CD4-positive, CD25-positive, alpha-beta regulatory T cell (primary cell): ENCODE data around the gene NEUROD1. TPM values are rescaled to one million over a fixed set of nuclear protein-coding genes. Genes with fewer than 3 reads are reported as not detected.
A peak's percentile ranks its signal among the peaks of the same experiment; 100 is the strongest.

ENCODE experiments used
- ATAC-seq, 2 donors: fragments of 150-1000 bp; cut with Tn5 transposase; one replicate each; pipeline ENCODE4 v1.10.0; 2021; ENCODE audit warnings: low read depth in 2 of 2, moderate number of reproducible peaks in 2 of 2, moderate library complexity in 1 of 2
- DNase-seq, 3 donors: peaks; one replicate each; pipeline versions ENCODE4 v3.0.0 to v3.0.0-alpha.2; 2012 to 2022; ENCODE audit warnings: mixed read lengths in 1 of 3
- H3K27ac ChIP-seq: one replicate; pipeline ENCODE4 v1.7.0; 2013; ENCODE audit warnings: mild to moderate bottlenecking, low read length; ENCODE audit not compliant: insufficient read depth, poor library complexity, severe bottlenecking
- H3K27me3 ChIP-seq: one replicate; pipeline ENCODE4 v1.7.0; 2013; ENCODE audit warnings: low read length; ENCODE audit not compliant: control insufficient read depth, insufficient read depth
- H3K36me3 ChIP-seq: one replicate; pipeline ENCODE4 v1.7.0; 2013; ENCODE audit warnings: mild to moderate bottlenecking, low read length, moderate library complexity; ENCODE audit not compliant: control insufficient read depth, insufficient read depth
- H3K4me1 ChIP-seq: 2 replicates; pipeline ENCODE4 v1.7.0; 2013; ENCODE audit warnings: mild to moderate bottlenecking, low read length; ENCODE audit not compliant: insufficient read depth, control insufficient read depth, poor library complexity, severe bottlenecking
- H3K4me3 ChIP-seq: one replicate; pipeline ENCODE4 v1.7.0; 2013; ENCODE audit warnings: low read depth, mild to moderate bottlenecking, low read length, moderate library complexity
- H3K9me3 ChIP-seq, 2 experiments: 1 replicate in 1 of 2; 2 replicates in 1 of 2; pipeline ENCODE4 v1.7.0; 2013; ENCODE audit warnings: low read length in 2 of 2, mild to moderate bottlenecking in 1 of 2, moderate library complexity in 1 of 2; ENCODE audit not compliant: control insufficient read depth in 2 of 2
- H3K27ac Mint-ChIP-seq, 3 donors: one replicate each; pipeline ENCODE4 v1.8.0; 2020 to 2022; ENCODE audit warnings: mild to moderate bottlenecking in 3 of 3, mixed read lengths in 3 of 3, moderate library complexity in 2 of 3
- H3K27me3 Mint-ChIP-seq: one replicate; pipeline ENCODE4 v1.8.0; 2022; ENCODE audit warnings: mild to moderate bottlenecking, mixed read lengths
- H3K36me3 Mint-ChIP-seq: one replicate; pipeline ENCODE4 v1.8.0; 2020; ENCODE audit warnings: mixed read lengths
- H3K4me1 Mint-ChIP-seq, 4 donors: one replicate each; pipeline ENCODE4 v1.8.0; 2020 to 2022; ENCODE audit warnings: mixed read lengths in 4 of 4, mild to moderate bottlenecking in 1 of 4
- H3K4me3 Mint-ChIP-seq, 4 donors: one replicate each; pipeline ENCODE4 v1.8.0; 2020 to 2022; ENCODE audit warnings: mild to moderate bottlenecking in 4 of 4, mixed read lengths in 4 of 4, moderate library complexity in 3 of 4
- H3K9me3 Mint-ChIP-seq, 7 donors: one replicate each; pipeline ENCODE4 v1.8.0; 2020 to 2022; ENCODE audit warnings: mixed read lengths in 7 of 7, mild to moderate bottlenecking in 3 of 7, moderate library complexity in 2 of 7
- polyA plus RNA-seq, 4 donors: library from polyadenylated mRNA; unstranded; fragments of 300-500 nt; fragmentation: Illumina TruSeq; gene quantifications; one replicate each; pipeline ENCODE4 v1.2.3, GENCODE V29; 2021
- total RNA-seq: library from RNA; stranded (reverse); gene quantifications from one replicate; pipeline ENCODE4 v1.2.3, GENCODE V29; 2022

NEUROD1 gene
- total and polyA plus RNA-seq, 5 donors from 2014 or later: not detected

DNA sequence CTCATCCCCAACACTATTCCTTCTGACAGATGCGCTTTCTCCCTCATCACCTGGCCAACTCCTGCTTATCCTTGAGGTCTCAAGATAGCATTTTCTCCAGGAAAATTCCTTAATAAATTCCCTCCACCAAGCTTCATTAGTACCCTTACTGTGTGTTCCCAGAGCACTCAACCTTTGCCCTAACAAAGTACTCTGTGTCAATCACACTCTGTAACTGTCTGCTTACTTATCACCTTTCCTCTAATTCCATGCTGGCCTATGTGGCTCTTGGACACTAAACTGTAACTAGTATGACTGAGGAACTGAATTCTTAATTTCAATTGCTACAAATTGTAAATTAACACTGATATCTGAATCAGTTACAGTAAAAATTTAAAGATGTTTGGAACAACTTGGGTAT lies 17.9 kb upstream of the NEUROD1 start:
- Histone ChIP-seq H3K27me3 (no peaks in the 10 kb centered on the region), H3K9me3 (no peaks in the 10 kb centered on the region), H3K27ac (no peak overlapping the region), H3K4me1 (no peaks in the 10 kb centered on the region), H3K4me3 (no peak overlapping the region), H3K36me3 (no peaks in the 10 kb centered on the region)
- peaks cover 0 to 3% (median 2%) of the 10 kb centered on the region in 7 donors for H3K9me3 Mint-ChIP-seq
- peak overlapping the region in 1 of 3 donors; percentile 2 for H3K27ac Mint-ChIP-seq
- no peak overlapping the region for H3K4me3 Mint-ChIP-seq
- no peaks in the 10 kb centered on the region for H3K4me1 Mint-ChIP-seq
- ATAC-seq: no peak
- no peaks in the 10 kb centered on the region for H3K36me3 Mint-ChIP-seq
- DNase-seq: no peak
- H3K27me3 Mint-ChIP-seq: peaks cover 11% of the 10 kb centered on the region

DNA sequence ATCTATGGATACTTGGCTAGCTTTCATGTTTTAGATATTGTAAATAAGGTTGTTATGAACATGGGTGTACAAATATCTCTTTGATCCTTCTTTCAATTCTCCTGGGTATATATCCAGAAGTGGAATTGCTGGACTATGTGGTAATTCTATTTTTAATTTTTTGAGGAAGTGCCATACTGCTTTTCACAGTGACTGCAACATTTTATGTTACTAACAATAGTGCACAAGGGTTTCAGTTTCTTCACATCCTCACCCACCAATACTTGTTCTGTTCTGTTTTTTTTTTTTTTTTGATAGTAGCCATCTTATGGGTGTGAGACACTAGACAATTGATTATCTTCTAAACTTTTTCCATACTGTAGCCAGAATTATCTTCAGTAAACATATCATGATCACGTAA lies 17.3 kb upstream of the NEUROD1 start:
- peaks cover 11% of the 10 kb centered on the region for H3K27me3 Mint-ChIP-seq
- Histone ChIP-seq H3K36me3 (no peaks in the 10 kb centered on the region), H3K27me3 (no peaks in the 10 kb centered on the region), H3K4me3 (no peak overlapping the region), H3K4me1 (no peaks in the 10 kb centered on the region), H3K9me3 (no peaks in the 10 kb centered on the region), H3K27ac (no peak overlapping the region)
- DNase-seq (no peak), ATAC-seq (no peak)
- H3K4me1 Mint-ChIP-seq: no peaks in the 10 kb centered on the region
- no peak overlapping the region for H3K4me3 Mint-ChIP-seq
- H3K36me3 Mint-ChIP-seq: no peaks in the 10 kb centered on the region
- peak overlapping the region in 1 of 3 donors; percentile 3 for H3K27ac Mint-ChIP-seq
- peaks cover 0 to 2% (median 0%) of the 10 kb centered on the region in 7 donors for H3K9me3 Mint-ChIP-seq

DNA sequence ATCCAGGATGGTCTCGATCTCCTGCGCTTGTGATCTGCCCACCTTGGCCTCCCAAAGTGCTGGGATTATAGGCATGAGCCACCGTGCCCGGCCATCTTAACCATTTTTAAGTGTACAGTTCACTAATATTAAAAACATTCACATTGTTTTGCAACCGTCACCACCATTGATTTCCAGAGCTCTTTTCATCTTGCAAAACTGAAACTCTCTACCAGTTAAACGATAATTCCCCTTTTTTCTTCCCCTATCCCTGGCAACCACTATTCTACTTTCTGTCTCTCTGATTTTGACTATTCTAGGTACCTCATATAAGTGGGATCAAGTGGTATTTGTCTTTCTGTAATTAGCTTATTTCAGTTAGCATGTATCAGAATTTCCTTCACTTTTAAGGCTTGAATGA lies 16.8 kb upstream of the NEUROD1 start:
- Histone ChIP-seq H3K4me3 (no peak overlapping the region), H3K4me1 (no peaks in the 10 kb centered on the region), H3K27ac (no peak overlapping the region), H3K36me3 (no peaks in the 10 kb centered on the region), H3K9me3 (no peaks in the 10 kb centered on the region), H3K27me3 (no peaks in the 10 kb centered on the region)
- H3K36me3 Mint-ChIP-seq: no peaks in the 10 kb centered on the region
- H3K27ac Mint-ChIP-seq: no peak overlapping the region
- DNase-seq (no peak), ATAC-seq (no peak)
- H3K4me1 Mint-ChIP-seq: no peaks in the 10 kb centered on the region
- no peak overlapping the region for H3K4me3 Mint-ChIP-seq
- H3K27me3 Mint-ChIP-seq: peaks cover 11% of the 10 kb centered on the region
- H3K9me3 Mint-ChIP-seq: peaks cover 0 to 3% (median 0%) of the 10 kb centered on the region in 7 donors

DNA sequence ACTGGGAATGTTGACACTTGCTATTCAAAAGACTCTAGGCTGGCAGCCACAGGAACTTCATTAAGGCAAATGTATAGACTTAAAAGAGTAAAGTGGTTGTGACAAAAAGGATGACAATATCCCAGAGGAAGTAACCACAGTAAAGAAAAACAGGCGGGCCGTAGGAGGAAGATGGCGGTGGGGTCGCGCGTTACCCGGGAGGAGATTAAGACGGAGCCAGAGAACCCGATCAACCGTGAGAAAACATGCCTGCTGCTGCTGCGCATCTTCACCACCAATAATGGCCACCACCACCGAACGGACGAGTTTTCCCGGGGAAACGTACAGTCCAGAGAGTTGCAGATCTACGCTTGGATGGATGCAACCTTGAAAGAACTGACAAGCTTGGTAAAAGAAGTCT lies 14.0 kb upstream of the NEUROD1 start:
- H3K9me3 ChIP-seq: no peaks in the 10 kb centered on the region
- peaks cover 18% of the 10 kb centered on the region for H3K27me3 Mint-ChIP-seq
- H3K27ac ChIP-seq: no peak overlapping the region
- no peak for ATAC-seq
- H3K4me1 Mint-ChIP-seq: no peaks in the 10 kb centered on the region
- no peak for DNase-seq
- no peaks in the 10 kb centered on the region for H3K36me3 ChIP-seq
- H3K27ac Mint-ChIP-seq: no peak overlapping the region
- no peak overlapping the region for H3K4me3 Mint-ChIP-seq
- H3K4me3 ChIP-seq: no peak overlapping the region
- H3K27me3 ChIP-seq: no peaks in the 10 kb centered on the region
- no peaks in the 10 kb centered on the region for H3K36me3 Mint-ChIP-seq
- peaks cover 0 to 3% (median 0%) of the 10 kb centered on the region in 7 donors for H3K9me3 Mint-ChIP-seq
- H3K4me1 ChIP-seq: peaks cover 3% of the 10 kb centered on the region

DNA sequence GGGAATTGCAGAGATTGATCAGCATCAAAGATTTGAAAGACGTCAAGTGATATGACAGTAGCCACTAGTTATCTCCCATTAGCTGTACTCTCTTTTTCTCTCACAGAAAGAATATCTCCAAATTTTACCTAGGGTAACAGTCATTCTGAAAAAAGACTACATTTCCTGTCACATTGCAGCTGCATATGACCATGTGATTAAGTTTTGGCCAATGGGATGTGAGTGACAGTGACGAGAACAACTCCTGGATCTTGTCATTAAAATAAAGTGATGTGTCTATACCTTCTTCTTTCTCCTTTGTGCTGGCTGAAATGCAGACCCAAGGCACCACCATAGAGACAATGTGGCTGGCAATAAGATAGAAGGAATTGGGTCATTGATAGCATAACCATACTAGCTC lies 10.5 kb upstream of the NEUROD1 start:
- Histone ChIP-seq H3K9me3 (no peaks in the 10 kb centered on the region), H3K4me1 (peaks cover 3% of the 10 kb centered on the region), H3K27ac (no peak overlapping the region), H3K4me3 (no peak overlapping the region), H3K36me3 (no peaks in the 10 kb centered on the region), H3K27me3 (peaks cover 10% of the 10 kb centered on the region)
- no peaks in the 10 kb centered on the region for H3K36me3 Mint-ChIP-seq
- no peak overlapping the region for H3K27ac Mint-ChIP-seq
- peaks cover 35% of the 10 kb centered on the region for H3K27me3 Mint-ChIP-seq
- H3K4me3 Mint-ChIP-seq: no peak overlapping the region
- H3K4me1 Mint-ChIP-seq: no peaks in the 10 kb centered on the region
- peaks cover 0 to 5% (median 0%) of the 10 kb centered on the region in 7 donors for H3K9me3 Mint-ChIP-seq
- DNase-seq: no peak
- no peak for ATAC-seq

DNA sequence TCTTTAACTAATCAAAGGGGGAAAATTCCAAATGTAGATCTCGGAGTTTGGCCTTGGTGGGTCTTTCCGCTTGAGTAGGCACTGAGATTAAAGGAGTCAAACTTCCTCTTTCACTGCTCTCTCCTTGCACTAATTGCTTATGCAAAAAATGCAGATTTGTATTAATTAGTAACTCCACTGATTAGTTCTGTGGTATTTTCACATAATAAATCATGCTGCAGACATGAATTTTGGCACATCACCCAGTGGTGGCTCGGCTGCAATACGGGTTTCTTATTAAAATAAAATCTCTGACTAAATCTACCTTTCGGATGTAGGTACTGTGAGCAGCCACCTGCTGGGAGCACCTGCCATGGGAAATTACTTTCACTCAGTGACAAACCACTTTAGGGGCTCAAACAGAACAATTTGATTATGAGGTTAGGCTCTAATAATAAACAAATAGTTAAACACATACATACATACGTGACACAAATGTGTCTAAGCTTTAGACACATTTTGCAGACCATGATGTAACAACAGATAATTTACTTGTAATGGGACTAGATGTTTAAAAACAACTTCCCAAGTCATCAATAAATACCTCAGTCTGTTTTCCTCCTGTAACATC lies 6.4 kb upstream of the NEUROD1 start:
- no peak overlapping the region for H3K27ac ChIP-seq
- no peaks in the 10 kb centered on the region for H3K9me3 ChIP-seq
- H3K4me3 ChIP-seq: no peak overlapping the region
- peaks cover 0 to 4% (median 0%) of the 10 kb centered on the region in 7 donors for H3K9me3 Mint-ChIP-seq
- H3K27me3 Mint-ChIP-seq: peaks cover 70% of the 10 kb centered on the region
- peak overlapping the region in 1 of 4 donors; percentile 38 for H3K4me3 Mint-ChIP-seq
- H3K36me3 ChIP-seq: no peaks in the 10 kb centered on the region
- no peak overlapping the region for H3K27ac Mint-ChIP-seq
- no peaks in the 10 kb centered on the region for H3K36me3 Mint-ChIP-seq
- peaks cover 0 to 23% (median 5%) of the 10 kb centered on the region in 4 donors for H3K4me1 Mint-ChIP-seq
- peaks cover 3% of the 10 kb centered on the region for H3K4me1 ChIP-seq
- H3K27me3 ChIP-seq: peaks cover 26% of the 10 kb centered on the region
- DNase-seq (no peak), ATAC-seq (no peak)

DNA sequence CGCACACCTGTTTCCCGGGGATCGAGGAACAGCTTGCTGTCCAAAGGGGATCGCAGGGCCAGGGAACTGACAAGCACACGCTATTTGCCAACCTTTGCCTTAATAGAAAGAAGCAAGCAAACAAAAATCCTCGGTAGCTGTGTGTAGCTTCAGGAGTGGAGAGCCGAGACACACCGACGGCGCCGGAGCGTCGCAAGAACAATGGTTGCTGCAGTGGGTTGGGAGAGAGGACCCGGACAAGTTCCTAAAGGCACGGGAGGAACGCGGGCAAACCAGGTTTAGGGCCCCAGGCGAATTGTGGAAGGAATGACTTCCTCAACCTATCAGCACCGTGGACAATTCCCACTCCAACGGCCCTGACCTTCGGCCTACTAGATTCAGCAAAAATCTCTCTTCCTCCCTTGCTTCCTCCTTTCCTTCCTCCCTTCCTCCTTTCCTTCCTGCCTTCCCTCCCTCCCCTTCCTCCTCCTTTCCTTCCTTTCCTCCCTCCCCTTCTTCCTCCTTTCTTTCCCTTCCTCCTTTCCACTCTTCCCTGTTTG lies 4.9 kb upstream of the NEUROD1 start:
- DNase-seq (no peak), ATAC-seq (no peak)
- no peak overlapping the region for H3K27ac Mint-ChIP-seq
- Histone ChIP-seq H3K4me1 (no peaks in the 10 kb centered on the region), H3K27me3 (peaks cover 33% of the 10 kb centered on the region), H3K4me3 (no peak overlapping the region), H3K9me3 (no peaks in the 10 kb centered on the region), H3K36me3 (no peaks in the 10 kb centered on the region), H3K27ac (no peak overlapping the region)
- peaks cover 85% of the 10 kb centered on the region for H3K27me3 Mint-ChIP-seq
- H3K36me3 Mint-ChIP-seq: no peaks in the 10 kb centered on the region
- peak overlapping the region in 2 of 4 donors; percentile 3 to 13 for H3K4me3 Mint-ChIP-seq
- peaks cover 0 to 34% (median 9%) of the 10 kb centered on the region in 4 donors for H3K4me1 Mint-ChIP-seq
- H3K9me3 Mint-ChIP-seq: peaks cover 0 to 8% (median 2%) of the 10 kb centered on the region in 7 donors
